Transverse colon (tissue), 3 donors: Measurements from ENCODE around the gene CAVIN2.

ENCODE experiments used
- EP300 ChIP-seq: sonication (generic); formaldehyde crosslinking; IDR thresholded peaks from one replicate; pipeline ENCODE4 v1.6.1; 2017; ENCODE audit warnings: antibody characterized with exemption, low read depth
- POLR2A ChIP-seq: fragments of 450-650 bp; IDR thresholded peaks from one replicate; pipeline ENCODE4 v1.6.1; 2016; ENCODE audit warnings: antibody characterized with exemption, mild to moderate bottlenecking, moderate library complexity
- TF ChIP-seq, protein P1 (sequence below), 5 experiments: fragments of 200-600 bp in 3 of 5; fragments of 450-650 bp in 2 of 5; sonication (generic) in 3 of 5; IDR thresholded peaks; 1 replicate in 2 of 5; 2 replicates in 3 of 5; pipeline ENCODE4 v1.5.1; 2016 to 2017; ENCODE audit warnings: antibody characterized with exemption in 5 of 5, inconsistent platforms in 3 of 5, mild to moderate bottlenecking in 2 of 5, moderate library complexity in 1 of 5

DNA sequence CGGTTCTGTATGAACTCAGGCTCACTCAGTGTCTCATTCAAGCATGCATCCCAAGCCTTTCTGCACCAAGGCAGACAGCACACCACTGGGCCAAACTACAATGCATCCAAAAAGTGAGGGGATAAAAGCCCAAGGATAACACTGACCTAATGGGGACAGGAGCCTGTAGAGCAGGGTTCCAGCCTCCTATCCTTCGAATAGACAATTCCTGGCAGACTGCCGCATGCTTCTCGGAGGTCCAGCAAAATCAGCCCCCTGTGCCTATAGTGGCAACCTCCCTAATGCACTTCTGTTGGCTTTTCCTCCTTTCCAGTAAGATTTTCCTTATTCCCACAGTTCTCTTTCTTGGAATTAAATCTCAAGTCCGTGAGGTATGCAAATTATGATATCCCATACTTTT is 44.8 kb upstream of the CAVIN2 start:
- TF ChIP-seq, protein P1, sequence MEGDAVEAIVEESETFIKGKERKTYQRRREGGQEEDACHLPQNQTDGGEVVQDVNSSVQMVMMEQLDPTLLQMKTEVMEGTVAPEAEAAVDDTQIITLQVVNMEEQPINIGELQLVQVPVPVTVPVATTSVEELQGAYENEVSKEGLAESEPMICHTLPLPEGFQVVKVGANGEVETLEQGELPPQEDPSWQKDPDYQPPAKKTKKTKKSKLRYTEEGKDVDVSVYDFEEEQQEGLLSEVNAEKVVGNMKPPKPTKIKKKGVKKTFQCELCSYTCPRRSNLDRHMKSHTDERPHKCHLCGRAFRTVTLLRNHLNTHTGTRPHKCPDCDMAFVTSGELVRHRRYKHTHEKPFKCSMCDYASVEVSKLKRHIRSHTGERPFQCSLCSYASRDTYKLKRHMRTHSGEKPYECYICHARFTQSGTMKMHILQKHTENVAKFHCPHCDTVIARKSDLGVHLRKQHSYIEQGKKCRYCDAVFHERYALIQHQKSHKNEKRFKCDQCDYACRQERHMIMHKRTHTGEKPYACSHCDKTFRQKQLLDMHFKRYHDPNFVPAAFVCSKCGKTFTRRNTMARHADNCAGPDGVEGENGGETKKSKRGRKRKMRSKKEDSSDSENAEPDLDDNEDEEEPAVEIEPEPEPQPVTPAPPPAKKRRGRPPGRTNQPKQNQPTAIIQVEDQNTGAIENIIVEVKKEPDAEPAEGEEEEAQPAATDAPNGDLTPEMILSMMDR (IDR thresholded peaks at IDR 0.05): no peak
- TF ChIP-seq EP300 (no peak), POLR2A (no peak)
